GM12801 (cell line): Measurements from ENCODE around the gene AGAP1.

ENCODE experiments used
- CTCF ChIP-seq: IDR thresholded peaks from one replicate; pipeline ENCODE4 v1.5.1; 2011; ENCODE audit warnings: control low read depth; ENCODE audit not compliant: insufficient read length; ENCODE audit errors: extremely low read depth

Gene AGAP1

GRCh38 chr2:236131073-236131692 is 637.3 kb downstream of the AGAP1 start:
- TF ChIP-seq CTCF: no peak

GRCh38 chr2:236133410-236134012 is 639.7 kb downstream of the AGAP1 start:
- TF ChIP-seq CTCF: no peak

- no peak for TF ChIP-seq CTCF
Measured at GRCh38 chr2:236136538-236136937, 642.7 kb downstream of the AGAP1 start.

GRCh38 chr2:236137066-236137465 is 643.2 kb downstream of the AGAP1 start:
- no peak for TF ChIP-seq CTCF

GRCh38 chr2:236143811-236144210 is 650.0 kb downstream of the AGAP1 start:
- TF ChIP-seq CTCF: no peak

- no peak for TF ChIP-seq CTCF
Measured at GRCh38 chr2:236146436-236146835, 652.6 kb downstream of the AGAP1 start.

- TF ChIP-seq CTCF: no peak
Measured at GRCh38 chr2:236155406-236155805, 661.6 kb downstream of the AGAP1 start.
